Fibroblast of pulmonary artery (primary cell): ENCODE data around the gene TMED5.

Source experiments
- DNase-seq: peaks from one replicate; pipeline ENCODE4 v3.0.0-alpha.2; 2010; ENCODE audit warnings: low read depth
- H3K4me3 ChIP-seq: replicated peaks from 2 replicates; pipeline ENCODE4 v1.5.1; 2011; ENCODE audit warnings: low read depth, mild to moderate bottlenecking, control low read depth, low read length, moderate library complexity
- CTCF ChIP-seq: IDR thresholded peaks from 2 replicates; pipeline ENCODE4 v1.5.1; 2011; ENCODE audit warnings: mild to moderate bottlenecking, control low read depth, low read length, inconsistent platforms; ENCODE audit errors: missing control alignments

TMED5 gene

GRCh38 chr1:93206567-93206954 is 26.3 kb upstream of the TMED5 start:
- DNase-seq = no peak
- TF ChIP-seq CTCF = no peak
- no peak overlapping the region for H3K4me3 ChIP-seq

GRCh38 chr1:93205892-93206566 is 25.8 kb upstream of the TMED5 start:
- no peak overlapping the region for H3K4me3 ChIP-seq
- TF ChIP-seq CTCF = no peak
- no peak for DNase-seq

DNA sequence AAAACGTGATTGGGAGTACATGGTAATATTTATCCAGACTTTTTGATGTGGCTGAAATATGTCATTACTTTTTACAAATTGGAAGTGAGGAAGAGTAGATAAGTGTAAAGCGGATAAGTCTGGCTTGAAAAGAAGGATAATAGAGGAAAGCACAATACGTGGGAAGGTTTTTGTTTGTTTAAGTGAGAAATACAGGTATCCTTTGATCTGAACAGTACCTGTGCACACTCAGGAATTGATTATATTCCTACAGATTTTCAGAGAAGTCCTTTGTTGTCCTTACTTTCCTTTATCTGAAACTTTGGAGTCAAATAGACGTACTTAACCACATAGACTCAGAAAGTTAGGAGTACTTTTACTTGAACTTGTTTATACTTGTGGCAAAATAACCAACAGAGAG is 20.5 kb upstream of the TMED5 start:
- DNase-seq = no peak
- no peak for TF ChIP-seq CTCF

DNA sequence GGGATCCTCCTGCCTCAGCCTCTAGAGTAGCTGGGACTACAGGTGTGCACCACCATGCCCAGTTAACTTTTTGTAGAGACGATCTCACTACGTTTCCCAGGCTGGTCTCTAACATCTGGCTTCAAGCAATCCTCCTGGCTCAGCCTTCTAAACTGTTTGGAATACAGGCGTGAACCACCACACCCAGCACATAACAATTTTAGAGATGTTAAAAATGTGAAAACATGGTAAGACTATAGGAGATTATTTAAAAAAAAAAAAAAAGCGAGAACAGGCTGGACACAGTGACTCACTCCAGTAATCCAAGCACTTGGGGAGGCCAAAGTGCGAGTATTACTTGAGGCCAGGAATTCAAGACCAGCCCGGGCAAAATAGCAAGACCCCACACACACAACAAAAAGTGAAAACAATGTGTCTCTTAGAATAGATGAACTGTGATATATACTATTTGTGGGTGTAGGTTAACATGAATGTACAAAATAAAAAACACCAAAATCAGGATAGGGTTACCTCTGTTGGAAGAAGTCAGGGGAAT is 19.9 kb upstream of the TMED5 start:
- H3K4me3 ChIP-seq = no peak overlapping the region
- no peak for DNase-seq
- TF ChIP-seq CTCF = no peak

More for the DNA sequence above, 20.5 kb upstream of the TMED5 start:
- H3K4me3 ChIP-seq = no peak overlapping the region

DNA sequence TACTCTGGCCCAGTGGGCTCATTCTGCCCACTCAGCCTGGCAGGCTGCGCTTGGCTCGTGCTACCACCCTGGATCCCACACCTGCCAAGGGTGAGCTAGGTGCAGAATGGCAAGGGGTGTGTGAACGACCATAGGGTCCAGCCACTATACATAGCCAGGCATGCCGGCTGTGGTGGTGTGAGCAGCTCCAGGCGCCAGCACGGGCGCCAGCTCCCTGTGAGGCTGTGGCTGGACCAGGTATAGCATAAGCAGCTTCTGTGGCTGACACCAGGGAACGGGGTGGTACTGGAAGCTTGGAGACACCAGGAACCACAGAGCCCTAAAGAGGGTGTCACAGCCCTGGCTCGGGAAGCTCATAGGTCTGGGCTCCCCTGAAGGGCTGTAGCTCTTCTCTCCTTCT is 18.9 kb upstream of the TMED5 start:
- DNase-seq = no peak
- H3K4me3 ChIP-seq = no peak overlapping the region
- no peak for TF ChIP-seq CTCF

GRCh38 chr1:93196591-93196990 is 16.4 kb upstream of the TMED5 start:
- no peak overlapping the region for H3K4me3 ChIP-seq
- DNase-seq = peak; percentile 43
- no peak for TF ChIP-seq CTCF

- no peak for TF ChIP-seq CTCF
- DNase-seq = no peak
Observed at GRCh38 chr1:93194231-93194990, 14.2 kb upstream of the TMED5 start.

More at GRCh38 chr1:93194231-93194990, 14.2 kb upstream of the TMED5 start:
- H3K4me3 ChIP-seq = no peak overlapping the region
